Mesothelial cell of epicardium (in vitro differentiated cells): ENCODE results near the gene ASB18. TPM values are rescaled to one million over a fixed set of nuclear protein-coding genes. Genes with fewer than 3 reads are reported as not detected.

Experiments
- DNase-seq, 2 experiments: peaks; one replicate each; pipeline ENCODE4 v3.0.0; 2021; ENCODE audit warnings: low spot score in 2 of 2; ENCODE audit not compliant: unreplicated experiment in 2 of 2
- H3K27ac Mint-ChIP-seq: 2 replicates; pipeline ENCODE4 v1.8.0; 2021; ENCODE audit warnings: mixed read lengths
- H3K27me3 Mint-ChIP-seq: 2 replicates; pipeline ENCODE4 v1.8.0; 2021; ENCODE audit warnings: low read depth, mixed read lengths
- H3K36me3 Mint-ChIP-seq: 2 replicates; pipeline ENCODE4 v1.8.0; 2021; ENCODE audit warnings: mixed read lengths
- H3K4me1 Mint-ChIP-seq: 2 replicates; pipeline ENCODE4 v1.8.0; 2021; ENCODE audit warnings: mixed read lengths
- H3K4me3 Mint-ChIP-seq: 2 replicates; pipeline ENCODE4 v1.8.0; 2021; ENCODE audit warnings: mild to moderate bottlenecking, moderate library complexity, mixed read lengths
- H3K9me3 Mint-ChIP-seq: 2 replicates; pipeline ENCODE4 v1.8.0; 2021; ENCODE audit warnings: mixed read lengths
- total RNA-seq: library from RNA; stranded (reverse); gene quantifications from 3 replicates; pipeline ENCODE4 v1.2.1, GENCODE V29; 2021
- TF ChIP-seq, protein P1 (sequence below): fragments of 200-600 bp; sonication (generic); IDR thresholded peaks from one replicate; pipeline ENCODE4 v1.5.0; 2021; ENCODE audit warnings: antibody characterized with exemption; ENCODE audit not compliant: unreplicated experiment

ASB18 gene
- total RNA-seq, 1 donor from 2014 or later, result not detected

- no peak for DNase-seq
- no peaks in the 10 kb centered on the region for H3K36me3 Mint-ChIP-seq
- peaks cover 5% of the 10 kb centered on the region for H3K27me3 Mint-ChIP-seq
- TF ChIP-seq, protein P1, sequence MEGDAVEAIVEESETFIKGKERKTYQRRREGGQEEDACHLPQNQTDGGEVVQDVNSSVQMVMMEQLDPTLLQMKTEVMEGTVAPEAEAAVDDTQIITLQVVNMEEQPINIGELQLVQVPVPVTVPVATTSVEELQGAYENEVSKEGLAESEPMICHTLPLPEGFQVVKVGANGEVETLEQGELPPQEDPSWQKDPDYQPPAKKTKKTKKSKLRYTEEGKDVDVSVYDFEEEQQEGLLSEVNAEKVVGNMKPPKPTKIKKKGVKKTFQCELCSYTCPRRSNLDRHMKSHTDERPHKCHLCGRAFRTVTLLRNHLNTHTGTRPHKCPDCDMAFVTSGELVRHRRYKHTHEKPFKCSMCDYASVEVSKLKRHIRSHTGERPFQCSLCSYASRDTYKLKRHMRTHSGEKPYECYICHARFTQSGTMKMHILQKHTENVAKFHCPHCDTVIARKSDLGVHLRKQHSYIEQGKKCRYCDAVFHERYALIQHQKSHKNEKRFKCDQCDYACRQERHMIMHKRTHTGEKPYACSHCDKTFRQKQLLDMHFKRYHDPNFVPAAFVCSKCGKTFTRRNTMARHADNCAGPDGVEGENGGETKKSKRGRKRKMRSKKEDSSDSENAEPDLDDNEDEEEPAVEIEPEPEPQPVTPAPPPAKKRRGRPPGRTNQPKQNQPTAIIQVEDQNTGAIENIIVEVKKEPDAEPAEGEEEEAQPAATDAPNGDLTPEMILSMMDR, result no peak
- H3K27ac Mint-ChIP-seq, result no peak overlapping the region
- no peaks in the 10 kb centered on the region for H3K4me1 Mint-ChIP-seq
- no peak overlapping the region for H3K4me3 Mint-ChIP-seq
- peaks cover 4% of the 10 kb centered on the region for H3K9me3 Mint-ChIP-seq
Observed at GRCh38 chr2:236195726-236196125, 68.5 kb downstream of the ASB18 start.

GRCh38 chr2:236194786-236195185 lies 69.4 kb downstream of the ASB18 start:
- H3K36me3 Mint-ChIP-seq, result no peaks in the 10 kb centered on the region
- peaks cover 5% of the 10 kb centered on the region for H3K27me3 Mint-ChIP-seq
- TF ChIP-seq, protein P1, result no peak
- no peaks in the 10 kb centered on the region for H3K4me1 Mint-ChIP-seq
- H3K4me3 Mint-ChIP-seq, result no peak overlapping the region
- no peak overlapping the region for H3K27ac Mint-ChIP-seq
- DNase-seq, result no peak
- H3K9me3 Mint-ChIP-seq, result peaks cover 4% of the 10 kb centered on the region

- no peak overlapping the region for H3K27ac Mint-ChIP-seq
- TF ChIP-seq, protein P1, result no peak
- no peak overlapping the region for H3K4me3 Mint-ChIP-seq
- H3K9me3 Mint-ChIP-seq, result no peaks in the 10 kb centered on the region
- no peak for DNase-seq
- no peaks in the 10 kb centered on the region for H3K36me3 Mint-ChIP-seq
- H3K4me1 Mint-ChIP-seq, result no peaks in the 10 kb centered on the region
- H3K27me3 Mint-ChIP-seq, result peaks cover 5% of the 10 kb centered on the region
Observed at GRCh38 chr2:236193026-236193425, 71.2 kb downstream of the ASB18 start.

- no peaks in the 10 kb centered on the region for H3K4me1 Mint-ChIP-seq
- no peaks in the 10 kb centered on the region for H3K36me3 Mint-ChIP-seq
- no peak overlapping the region for H3K27ac Mint-ChIP-seq
- peaks cover 7% of the 10 kb centered on the region for H3K27me3 Mint-ChIP-seq
- no peak overlapping the region for H3K4me3 Mint-ChIP-seq
- TF ChIP-seq, protein P1, result no peak
- no peak for DNase-seq
- H3K9me3 Mint-ChIP-seq, result peaks cover 4% of the 10 kb centered on the region
Observed at GRCh38 chr2:236190674-236191073, 73.5 kb downstream of the ASB18 start.

DNA sequence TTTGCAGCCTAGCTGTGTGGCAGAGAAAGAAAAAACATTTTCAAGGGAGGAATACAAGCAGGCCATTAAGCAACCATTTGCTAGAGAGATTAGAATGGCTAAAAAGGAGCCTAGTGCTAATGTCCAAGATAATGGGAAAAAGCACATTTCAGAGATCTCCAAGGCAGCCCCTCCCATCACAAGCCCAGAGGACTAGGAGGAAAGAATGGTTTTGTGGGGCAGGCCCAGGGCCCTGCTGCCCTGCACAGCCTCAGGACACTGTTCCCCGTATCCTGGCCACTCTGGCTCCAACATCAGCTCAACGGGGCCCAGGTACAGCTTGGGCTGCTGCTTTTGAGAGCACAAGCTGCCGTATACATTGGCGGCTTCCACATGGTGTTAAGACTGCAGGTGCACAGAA lies 79.5 kb downstream of the ASB18 start:
- TF ChIP-seq, protein P1, result no peak
- Mint-ChIP-seq H3K27me3 (peaks cover 22% of the 10 kb centered on the region), H3K4me1 (peaks cover 11% of the 10 kb centered on the region), H3K4me3 (no peak overlapping the region), H3K27ac (no peak overlapping the region), H3K36me3 (no peaks in the 10 kb centered on the region), H3K9me3 (peaks cover 17% of the 10 kb centered on the region)
- DNase-seq, result no peak
